ENCODE results near the gene SMARCAL1.

Gene SMARCAL1

GRCh38 chr2:216428618-216429350, 16.5 kb downstream of the SMARCAL1 start:
- DNase-seq = no peak

GRCh38 chr2:216429428-216429827, 17.1 kb downstream of the SMARCAL1 start:
- no peak for DNase-seq

GRCh38 chr2:216430811-216431530, 18.7 kb downstream of the SMARCAL1 start:
- DNase-seq = no peak

- DNase-seq = no peak
Measured at GRCh38 chr2:216431531-216431856, 19.2 kb downstream of the SMARCAL1 start.

GRCh38 chr2:216436383-216436782, 24.1 kb downstream of the SMARCAL1 start:
- no peak for DNase-seq

GRCh38 chr2:216441308-216442010, 29.2 kb downstream of the SMARCAL1 start:
- DNase-seq = no peak

GRCh38 chr2:216445501-216445900, 33.2 kb downstream of the SMARCAL1 start:
- no peak for DNase-seq

- no peak for DNase-seq
Measured at GRCh38 chr2:216446343-216446742, 34.1 kb downstream of the SMARCAL1 start.

- DNase-seq = no peak
Measured at GRCh38 chr2:216447293-216447692, 35.0 kb downstream of the SMARCAL1 start.

GRCh38 chr2:216448829-216449228, 36.5 kb downstream of the SMARCAL1 start:
- no peak for DNase-seq

GRCh38 chr2:216450346-216450745, 38.1 kb downstream of the SMARCAL1 start:
- no peak for DNase-seq

GRCh38 chr2:216450784-216451183, 38.5 kb downstream of the SMARCAL1 start:
- no peak for DNase-seq

GRCh38 chr2:216453955-216454614, 41.8 kb downstream of the SMARCAL1 start:
- DNase-seq = no peak

GRCh38 chr2:216463148-216463547, 50.9 kb downstream of the SMARCAL1 start:
- DNase-seq = no peak

GRCh38 chr2:216464104-216464720, 51.9 kb downstream of the SMARCAL1 start:
- no peak for DNase-seq

- no peak for DNase-seq
Measured at GRCh38 chr2:216465579-216466195, 53.4 kb downstream of the SMARCAL1 start.

GRCh38 chr2:216467845-216468244, 55.6 kb downstream of the SMARCAL1 start:
- DNase-seq = no peak

- no peak for DNase-seq
Measured at GRCh38 chr2:216469661-216470060, 57.4 kb downstream of the SMARCAL1 start.

- no peak for DNase-seq
Measured at GRCh38 chr2:216473187-216473586, 60.9 kb downstream of the SMARCAL1 start.

- DNase-seq = no peak
Measured at GRCh38 chr2:216474925-216475670, 62.8 kb downstream of the SMARCAL1 start.

- no peak for DNase-seq
Measured at GRCh38 chr2:216475767-216476166, 63.5 kb downstream of the SMARCAL1 start.
